Breast epithelium (tissue), 3 donors: ENCODE data around the gene NID2.

Experiments used
- CTCF ChIP-seq, 3 donors: fragments of 450-650 bp; IDR thresholded peaks; one replicate each; pipeline ENCODE4 v1.5.1; 2016 to 2017; ENCODE audit warnings: antibody characterized with exemption in 3 of 3, mild to moderate bottlenecking in 3 of 3, moderate library complexity in 3 of 3
- POLR2A ChIP-seq: fragments of 450-650 bp; IDR thresholded peaks from one replicate; pipeline ENCODE4 v1.6.1; 2016; ENCODE audit warnings: antibody characterized with exemption, mild to moderate bottlenecking, moderate library complexity
- POLR2AphosphoS5 ChIP-seq, 3 donors: sonication (generic); formaldehyde crosslinking; IDR thresholded peaks; one replicate each; pipeline ENCODE4 v1.6.1; 2017; ENCODE audit warnings: antibody characterized with exemption in 3 of 3

- TF ChIP-seq CTCF (IDR thresholded peaks at IDR 0.05): no peak
- no peak for TF ChIP-seq POLR2A
- no peak for TF ChIP-seq POLR2AphosphoS5 (IDR thresholded peaks at IDR 0.05)
These were observed 69.8 kb downstream of the NID2 start for GRCh38 chr14:51999084-51999483.
